Natural killer cell treated with Interleukin-12 subunit alpha and Interleukin-12 subunit beta and Interleukin-15 and Interleukin-18, amount 100 ng/mL, for 72 hours (primary cell): ENCODE data around the gene RUNX1. TPM values are rescaled to one million over a fixed set of nuclear protein-coding genes. Genes with fewer than 3 reads are reported as not detected.
A peak's percentile ranks its signal among the peaks of the same experiment; 100 is the strongest.

ENCODE experiments used
- ATAC-seq, 2 donors: fragments of 150-1000 bp; cut with Tn5 transposase in 1 of 2; sonication (Bioruptor Pico), chemical (Tn5 transposase) in 1 of 2; 2 replicates each; pipeline ENCODE4 v1.10.0; 2021
- DNase-seq: peaks from one replicate; pipeline ENCODE4 v3.0.0; 2022; ENCODE audit warnings: low spot score
- H3K27ac Mint-ChIP-seq, 2 donors: 1 replicate in 1 of 2; 2 replicates in 1 of 2; pipeline ENCODE4 v1.8.0; 2022; ENCODE audit warnings: mixed read lengths in 2 of 2, mild to moderate bottlenecking in 1 of 2, moderate library complexity in 1 of 2
- H3K27me3 Mint-ChIP-seq, 2 donors: 1 replicate in 1 of 2; 2 replicates in 1 of 2; pipeline ENCODE4 v1.8.0; 2022; ENCODE audit warnings: mixed read lengths in 2 of 2
- H3K36me3 Mint-ChIP-seq: one replicate; pipeline ENCODE4 v1.8.0; 2022; ENCODE audit warnings: mixed read lengths
- H3K4me1 Mint-ChIP-seq, 2 donors: 1 replicate in 1 of 2; 2 replicates in 1 of 2; pipeline ENCODE4 v1.8.0; 2022; ENCODE audit warnings: low read depth in 2 of 2, mixed read lengths in 2 of 2, mild to moderate bottlenecking in 1 of 2
- H3K4me3 Mint-ChIP-seq: one replicate; pipeline ENCODE4 v1.8.0; 2022; ENCODE audit warnings: mixed read lengths
- H3K9me3 Mint-ChIP-seq: 2 replicates; pipeline ENCODE4 v1.8.0; 2022; ENCODE audit warnings: mixed read lengths
- total RNA-seq, 2 donors: library from RNA; stranded (reverse); gene quantifications; one replicate each; pipeline ENCODE4 v1.2.3, GENCODE V29; 2022

Gene RUNX1
- total RNA-seq, 2 donors from 2014 or later, result 67.8 to 121 TPM

- no peaks in the 10 kb centered on the region for H3K27me3 Mint-ChIP-seq
- DNase-seq (no peak), ATAC-seq (no peak)
- peak overlapping the region; percentile 6 for H3K4me3 Mint-ChIP-seq
- no peaks in the 10 kb centered on the region for H3K9me3 Mint-ChIP-seq
- peak overlapping the region; percentile 40 to 91 for H3K27ac Mint-ChIP-seq
- H3K4me1 Mint-ChIP-seq, result peaks cover 65 to 66% of the 10 kb centered on the region in 2 donors
- no peaks in the 10 kb centered on the region for H3K36me3 Mint-ChIP-seq
Observed at GRCh38 chr21:34909492-34910292, 139.4 kb downstream of the RUNX1 start.

- Mint-ChIP-seq H3K9me3 (no peaks in the 10 kb centered on the region), H3K36me3 (no peaks in the 10 kb centered on the region), H3K27ac (peak overlapping the region; percentile 55 to 91), H3K27me3 (no peaks in the 10 kb centered on the region), H3K4me1 (peaks cover 60 to 66% of the 10 kb centered on the region in 2 donors), H3K4me3 (peak overlapping the region; percentile 50)
- peak; percentile 79 for DNase-seq
- ATAC-seq, result peak; percentile 74 to 83
Observed at GRCh38 chr21:34908419-34909055, 140.6 kb downstream of the RUNX1 start.

- Mint-ChIP-seq H3K4me3 (peak overlapping the region; percentile 50), H3K27me3 (no peaks in the 10 kb centered on the region), H3K36me3 (no peaks in the 10 kb centered on the region), H3K27ac (peak overlapping the region; percentile 55 to 91), H3K9me3 (no peaks in the 10 kb centered on the region), H3K4me1 (peaks cover 57 to 63% of the 10 kb centered on the region in 2 donors)
- ATAC-seq, result no peak
- DNase-seq, result no peak
Observed at GRCh38 chr21:34907461-34908418, 141.4 kb downstream of the RUNX1 start.

- peak overlapping the region; percentile 55 to 91 for H3K27ac Mint-ChIP-seq
- H3K36me3 Mint-ChIP-seq, result no peaks in the 10 kb centered on the region
- ATAC-seq, result no peak
- DNase-seq, result no peak
- H3K4me1 Mint-ChIP-seq, result peaks cover 43 to 49% of the 10 kb centered on the region in 2 donors
- H3K4me3 Mint-ChIP-seq, result no peak overlapping the region
- no peaks in the 10 kb centered on the region for H3K27me3 Mint-ChIP-seq
- no peaks in the 10 kb centered on the region for H3K9me3 Mint-ChIP-seq
Observed at GRCh38 chr21:34906401-34906800, 142.7 kb downstream of the RUNX1 start.

GRCh38 chr21:34905218-34905537 lies 143.9 kb downstream of the RUNX1 start:
- no peak overlapping the region for H3K4me3 Mint-ChIP-seq
- peaks cover 45 to 49% of the 10 kb centered on the region in 2 donors for H3K4me1 Mint-ChIP-seq
- no peaks in the 10 kb centered on the region for H3K27me3 Mint-ChIP-seq
- ATAC-seq (no peak), DNase-seq (no peak)
- no peaks in the 10 kb centered on the region for H3K36me3 Mint-ChIP-seq
- no peaks in the 10 kb centered on the region for H3K9me3 Mint-ChIP-seq
- H3K27ac Mint-ChIP-seq, result peak overlapping the region in 1 of 2 donors; percentile 91

GRCh38 chr21:34904526-34905217 lies 144.4 kb downstream of the RUNX1 start:
- Mint-ChIP-seq H3K4me1 (peaks cover 41 to 44% of the 10 kb centered on the region in 2 donors), H3K36me3 (no peaks in the 10 kb centered on the region), H3K27ac (peak overlapping the region in 1 of 2 donors; percentile 91), H3K27me3 (no peaks in the 10 kb centered on the region), H3K9me3 (no peaks in the 10 kb centered on the region), H3K4me3 (no peak overlapping the region)
- ATAC-seq (no peak), DNase-seq (no peak)

- Mint-ChIP-seq H3K9me3 (no peaks in the 10 kb centered on the region), H3K4me1 (peaks cover 26 to 27% of the 10 kb centered on the region in 2 donors), H3K27me3 (no peaks in the 10 kb centered on the region), H3K36me3 (no peaks in the 10 kb centered on the region), H3K27ac (peak overlapping the region in 1 of 2 donors; percentile 72), H3K4me3 (no peak overlapping the region)
- ATAC-seq (peak; percentile 43 to 66), DNase-seq (no peak)
Observed at GRCh38 chr21:34900376-34900775, 148.7 kb downstream of the RUNX1 start.

GRCh38 chr21:34899760-34900159 lies 149.3 kb downstream of the RUNX1 start:
- DNase-seq (no peak), ATAC-seq (no peak)
- Mint-ChIP-seq H3K27ac (no peak overlapping the region), H3K4me3 (no peak overlapping the region), H3K4me1 (peaks cover 27 to 29% of the 10 kb centered on the region in 2 donors), H3K36me3 (no peaks in the 10 kb centered on the region), H3K9me3 (no peaks in the 10 kb centered on the region), H3K27me3 (no peaks in the 10 kb centered on the region)

GRCh38 chr21:34899302-34899701 lies 149.8 kb downstream of the RUNX1 start:
- Mint-ChIP-seq H3K27ac (no peak overlapping the region), H3K36me3 (no peaks in the 10 kb centered on the region), H3K9me3 (no peaks in the 10 kb centered on the region), H3K4me1 (peaks cover 31 to 33% of the 10 kb centered on the region in 2 donors), H3K27me3 (no peaks in the 10 kb centered on the region), H3K4me3 (no peak overlapping the region)
- no peak for DNase-seq
- no peak for ATAC-seq

- Mint-ChIP-seq H3K27me3 (no peaks in the 10 kb centered on the region), H3K9me3 (no peaks in the 10 kb centered on the region), H3K4me3 (no peak overlapping the region), H3K27ac (no peak overlapping the region), H3K36me3 (no peaks in the 10 kb centered on the region), H3K4me1 (peaks cover 33 to 34% of the 10 kb centered on the region in 2 donors)
- no peak for ATAC-seq
- no peak for DNase-seq
Observed at GRCh38 chr21:34897828-34898227, 151.3 kb downstream of the RUNX1 start.

- H3K9me3 Mint-ChIP-seq, result no peaks in the 10 kb centered on the region
- H3K27ac Mint-ChIP-seq, result peak overlapping the region in 1 of 2 donors; percentile 29
- H3K4me1 Mint-ChIP-seq, result peaks cover 26 to 38% of the 10 kb centered on the region in 2 donors
- ATAC-seq (no peak), DNase-seq (no peak)
- H3K4me3 Mint-ChIP-seq, result no peak overlapping the region
- H3K36me3 Mint-ChIP-seq, result no peaks in the 10 kb centered on the region
- no peaks in the 10 kb centered on the region for H3K27me3 Mint-ChIP-seq
Observed at GRCh38 chr21:34894401-34894800, 154.7 kb downstream of the RUNX1 start.

- peak overlapping the region; percentile 58 to 64 for H3K27ac Mint-ChIP-seq
- H3K36me3 Mint-ChIP-seq, result no peaks in the 10 kb centered on the region
- no peaks in the 10 kb centered on the region for H3K9me3 Mint-ChIP-seq
- DNase-seq (no peak), ATAC-seq (no peak)
- H3K4me1 Mint-ChIP-seq, result peaks cover 32 to 50% of the 10 kb centered on the region in 2 donors
- H3K4me3 Mint-ChIP-seq, result no peak overlapping the region
- no peaks in the 10 kb centered on the region for H3K27me3 Mint-ChIP-seq
Observed at GRCh38 chr21:34892209-34892608, 156.9 kb downstream of the RUNX1 start.

GRCh38 chr21:34891613-34891943 lies 157.5 kb downstream of the RUNX1 start:
- ATAC-seq, result no peak
- Mint-ChIP-seq H3K36me3 (no peaks in the 10 kb centered on the region), H3K4me3 (peak overlapping the region; percentile 58), H3K9me3 (no peaks in the 10 kb centered on the region), H3K27ac (peak overlapping the region; percentile 58 to 64), H3K4me1 (peaks cover 32 to 44% of the 10 kb centered on the region in 2 donors), H3K27me3 (no peaks in the 10 kb centered on the region)
- DNase-seq, result no peak
